Islet precursor cell (in vitro differentiated cells): ENCODE measurements around the gene COL15A1.

ENCODE experiments used
- DNase-seq: peaks from one replicate; pipeline ENCODE4 v3.0.0-alpha.2; 2018

COL15A1 gene

DNA sequence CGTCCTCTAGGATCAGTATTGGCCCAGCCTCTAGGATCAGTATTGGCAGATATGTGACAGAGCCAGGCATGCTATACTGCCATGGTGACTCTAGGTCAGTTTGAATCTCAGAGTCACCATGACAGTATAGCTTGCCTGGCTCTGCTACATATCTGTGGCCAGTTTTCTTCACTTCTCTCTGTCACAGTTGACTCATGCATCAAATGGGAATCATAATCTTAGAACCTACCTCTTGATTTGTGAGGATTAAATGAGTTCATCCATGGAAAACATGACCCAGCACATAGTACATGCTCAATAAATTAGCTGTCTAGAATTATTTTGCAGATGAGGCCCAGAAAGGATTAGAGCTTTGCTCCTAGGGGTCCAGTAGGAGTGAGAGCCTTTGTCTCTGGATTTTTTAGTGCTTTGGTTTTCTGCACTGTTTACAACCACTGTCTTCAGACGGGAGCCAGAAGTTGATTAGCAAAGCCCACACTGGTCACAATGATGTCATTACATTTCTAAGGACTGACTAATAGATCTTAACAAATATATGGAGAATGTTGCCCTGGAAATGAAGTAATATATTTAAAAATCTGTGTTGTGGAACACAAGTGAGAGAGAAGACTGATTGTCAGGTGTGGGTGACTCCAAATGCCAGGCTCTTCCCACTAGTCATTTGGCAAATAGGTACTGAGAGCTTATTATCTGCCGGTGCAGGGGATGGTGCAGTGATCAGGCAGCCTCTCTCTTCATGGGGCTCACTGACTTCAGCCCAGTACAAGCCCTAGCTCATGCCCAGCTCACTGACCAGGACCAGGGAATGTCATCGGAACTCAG lies 76.0 kb downstream of the COL15A1 start:
- no peak for DNase-seq

GRCh38 chr9:99020786-99021436 lies 77.2 kb downstream of the COL15A1 start:
- no peak for DNase-seq

GRCh38 chr9:99021512-99021911 lies 77.8 kb downstream of the COL15A1 start:
- DNase-seq = peak; percentile 44

DNA sequence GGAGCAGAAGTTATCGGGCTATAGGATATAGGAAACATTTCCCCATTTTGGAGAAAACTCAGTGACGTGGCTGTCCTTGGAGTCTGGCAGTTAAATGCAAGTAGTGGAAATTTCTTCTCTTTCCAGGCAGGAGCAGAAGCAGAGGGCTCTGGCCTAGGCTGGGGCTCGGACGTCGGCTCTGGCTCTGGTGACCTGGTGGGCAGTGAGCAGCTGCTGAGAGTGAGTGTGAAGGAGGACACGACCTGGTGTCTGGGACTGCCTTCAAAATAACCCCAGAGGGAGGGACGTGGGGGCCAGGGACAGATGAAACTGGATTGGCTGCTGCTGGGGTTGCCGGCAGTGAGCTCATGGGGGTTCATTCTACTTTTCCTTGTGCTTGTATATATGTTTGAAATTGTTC lies 79.5 kb downstream of the COL15A1 start:
- no peak for DNase-seq

- no peak for DNase-seq
Observed at GRCh38 chr9:99023831-99024230, 80.1 kb downstream of the COL15A1 start.

DNA sequence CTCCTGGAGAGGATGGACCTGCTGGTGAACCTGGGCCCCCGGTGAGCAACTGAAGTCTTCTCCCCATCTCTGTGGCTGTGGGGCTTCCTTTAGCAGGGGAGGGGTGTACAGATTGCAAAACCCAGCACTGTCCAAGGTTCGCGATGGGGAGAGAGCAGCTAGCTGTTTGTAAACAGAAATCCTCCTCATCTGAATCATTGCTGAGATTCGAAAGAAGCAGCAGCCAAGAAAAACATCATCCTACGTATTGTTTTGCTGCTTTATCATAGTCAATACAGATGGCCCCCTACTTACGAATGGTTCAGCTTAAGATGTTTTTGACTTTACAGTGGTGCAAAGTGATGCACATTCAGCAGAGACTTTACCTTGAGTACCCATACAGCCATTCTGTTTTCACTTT lies 81.3 kb downstream of the COL15A1 start:
- DNase-seq = no peak

DNA sequence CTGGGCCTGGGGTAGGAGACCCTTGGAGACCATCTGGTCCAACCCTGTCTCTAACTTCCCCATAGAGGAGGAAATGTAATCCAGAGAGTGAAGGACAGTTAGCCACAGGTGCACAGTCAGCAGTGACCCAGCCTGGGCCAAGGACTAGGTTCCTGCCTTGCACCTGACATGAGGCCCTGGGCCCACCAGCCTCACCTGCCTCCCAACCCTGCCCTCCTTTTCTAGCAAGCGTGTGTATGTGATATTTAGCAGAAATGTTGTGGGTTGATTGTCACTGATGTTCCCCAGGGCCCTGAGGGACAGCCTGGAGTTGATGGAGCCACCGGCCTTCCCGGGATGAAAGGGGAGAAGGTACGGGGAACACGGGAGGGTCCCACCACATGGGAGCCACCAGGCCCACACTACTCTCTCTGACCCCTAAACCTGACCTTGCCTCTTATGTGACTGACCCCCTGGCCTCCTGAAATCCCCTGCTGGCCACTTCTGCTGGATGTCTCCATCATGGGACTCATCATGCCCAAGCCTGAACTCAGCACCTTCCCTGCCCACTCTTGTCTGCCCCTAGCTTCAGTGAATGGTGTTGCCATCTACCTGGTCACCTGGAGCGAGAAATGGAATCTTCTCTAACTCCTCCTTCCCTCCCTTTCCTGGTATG lies 82.0 kb downstream of the COL15A1 start:
- DNase-seq = no peak

GRCh38 chr9:99026271-99026955 lies 82.7 kb downstream of the COL15A1 start:
- DNase-seq = peak; percentile 39

DNA sequence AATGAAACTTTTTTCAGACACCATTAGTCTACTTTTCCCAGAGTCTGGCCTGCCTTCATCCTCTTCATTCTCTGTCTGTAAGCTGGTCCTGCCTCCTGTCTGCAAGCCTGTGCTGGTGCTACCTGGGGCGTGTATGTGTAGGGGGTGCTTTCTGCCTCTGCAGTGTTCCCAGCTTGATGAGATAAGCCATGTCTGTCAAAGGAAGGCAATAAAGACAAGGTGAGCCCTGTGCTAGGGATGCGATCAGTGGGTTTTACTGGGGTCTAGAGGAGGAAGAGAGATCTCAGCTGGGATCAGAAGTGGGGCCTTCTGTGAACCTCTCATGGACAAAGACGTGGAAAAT lies 83.2 kb downstream of the COL15A1 start:
- DNase-seq = peak; percentile 43

DNA sequence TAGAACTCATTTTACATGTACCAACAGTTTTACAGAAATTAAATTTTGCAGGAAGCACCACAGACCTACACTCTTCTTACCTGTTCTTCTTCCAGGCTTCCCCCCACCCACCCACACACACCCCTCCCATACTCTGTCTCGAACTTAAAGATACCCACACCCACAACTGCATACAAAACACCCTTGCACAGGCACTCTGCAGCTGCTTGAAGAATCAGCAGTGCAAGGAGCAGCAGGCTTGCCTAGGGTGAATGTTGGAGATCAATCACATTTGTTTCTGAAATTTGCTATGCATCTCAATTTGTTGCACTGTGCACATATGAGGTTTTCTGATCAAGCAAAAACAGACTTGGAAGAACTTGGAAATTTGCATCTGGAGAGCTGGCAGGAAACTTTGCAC lies 83.7 kb downstream of the COL15A1 start:
- peak; percentile 8 for DNase-seq

DNA sequence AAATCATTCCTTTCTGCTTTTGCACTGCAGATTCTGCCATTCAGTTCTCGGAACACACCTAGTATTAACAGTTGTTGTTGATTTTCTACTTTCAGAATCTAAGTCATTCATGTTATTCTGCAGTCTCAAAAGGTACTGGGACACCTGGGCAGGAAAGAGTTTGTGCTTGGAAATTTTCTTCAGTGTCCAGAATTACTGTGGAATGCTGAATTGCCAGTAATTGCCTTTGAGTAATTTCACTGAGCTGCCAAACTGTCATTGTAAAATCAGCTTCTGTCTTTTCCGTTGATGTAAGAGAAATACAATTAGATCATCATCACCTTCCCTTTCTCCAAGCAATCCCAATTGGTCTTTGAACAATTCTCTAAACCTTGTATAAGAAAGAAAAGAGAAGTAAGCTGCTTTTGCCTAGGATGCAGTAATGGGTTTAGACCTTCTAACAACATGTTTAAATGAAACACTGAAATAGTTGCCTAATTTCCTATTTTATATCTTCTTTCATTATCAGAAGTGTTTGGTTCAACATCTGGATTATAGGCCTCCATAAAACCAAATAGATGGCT lies 85.5 kb downstream of the COL15A1 start:
- peak; percentile 30 for DNase-seq

GRCh38 chr9:99030092-99030511 lies 86.4 kb downstream of the COL15A1 start:
- peak; percentile 9 for DNase-seq

- no peak for DNase-seq
Observed at GRCh38 chr9:99030610-99031109, 87.0 kb downstream of the COL15A1 start.

- DNase-seq = peak; percentile 27
Observed at GRCh38 chr9:99031319-99031718, 87.6 kb downstream of the COL15A1 start.

DNA sequence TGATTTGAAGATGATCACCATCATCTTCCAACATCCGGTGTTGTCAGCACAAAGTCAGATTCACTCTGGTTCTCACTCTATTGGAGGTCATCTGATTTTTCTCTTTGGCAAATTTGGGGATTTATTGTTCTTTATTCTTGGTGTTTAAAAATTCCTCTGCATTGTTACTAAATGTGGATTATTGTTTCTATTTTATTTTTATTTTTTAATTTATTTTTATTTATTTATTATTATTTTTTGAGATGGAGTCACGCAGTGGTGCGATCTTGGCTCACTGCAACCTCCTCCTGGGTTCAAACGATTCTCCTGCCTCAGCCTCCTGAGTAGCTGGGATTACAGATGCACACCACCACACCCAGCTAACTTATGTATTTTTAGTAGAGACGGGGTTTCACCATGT lies 88.3 kb downstream of the COL15A1 start:
- no peak for DNase-seq

DNA sequence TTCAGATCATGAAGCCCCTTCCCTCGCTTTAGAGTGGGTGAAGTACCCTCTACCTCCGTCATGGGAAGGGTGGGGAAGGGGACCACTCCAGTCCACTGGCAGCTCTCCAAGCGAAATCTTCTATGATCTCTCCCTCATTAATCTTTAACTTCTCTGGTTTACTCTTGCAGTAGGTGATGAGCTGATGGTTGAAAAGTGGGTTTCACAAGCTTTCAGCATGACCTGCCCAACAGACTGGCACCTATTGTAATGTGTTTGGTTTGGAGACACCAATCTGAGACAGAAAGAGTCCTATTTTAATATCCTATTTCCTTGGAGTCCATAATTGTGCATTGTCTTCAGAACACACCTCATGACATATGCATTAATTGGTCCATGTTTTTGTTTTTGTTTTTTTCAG lies 90.4 kb downstream of the COL15A1 start:
- DNase-seq = no peak

DNA sequence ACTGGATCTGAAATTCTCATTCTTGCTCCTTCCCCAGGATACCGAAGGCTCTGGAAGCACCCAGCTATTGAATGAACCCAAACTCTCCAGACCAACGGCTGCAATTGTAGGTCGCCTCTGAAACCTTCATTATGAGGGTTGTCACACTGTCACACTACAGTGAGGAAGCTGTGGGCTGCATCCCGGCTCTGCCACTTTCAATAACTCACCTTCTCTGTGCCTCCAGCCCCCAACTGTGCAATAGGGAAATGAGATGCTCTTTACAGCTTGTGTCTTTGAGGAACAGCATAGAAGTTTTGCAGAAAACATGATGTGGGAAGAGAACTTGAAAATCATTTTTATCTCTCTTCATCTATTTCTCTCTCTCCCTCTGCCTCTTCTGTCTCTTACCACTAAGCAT lies 91.6 kb downstream of the COL15A1 start:
- no peak for DNase-seq

- DNase-seq = no peak
Observed at GRCh38 chr9:99037769-99038483, 94.2 kb downstream of the COL15A1 start.

- no peak for DNase-seq
Observed at GRCh38 chr9:99038484-99038820, 94.7 kb downstream of the COL15A1 start.

- no peak for DNase-seq
Observed at GRCh38 chr9:99039505-99040182, 95.9 kb downstream of the COL15A1 start.

- peak; percentile 72 for DNase-seq
Observed at GRCh38 chr9:99040251-99040900, 96.7 kb downstream of the COL15A1 start.
